D721Med (cell line): ENCODE results near the gene IL11.

ENCODE experiments used
- DNase-seq: peaks from one replicate; pipeline ENCODE4 v3.0.0; 2011; ENCODE audit warnings: low spot score; ENCODE audit not compliant: insufficient read length
- FAIRE-seq: peaks from 2 replicates; lab custom pipeline; 2011; peaks lifted over from hg19 to GRCh38; lab: Jason Lieb, UNC
- TF ChIP-seq, protein P1 (sequence below): IDR thresholded peaks from 2 replicates; pipeline ENCODE4 v1.5.1; 2012; ENCODE audit warnings: mild to moderate bottlenecking, control low read depth; ENCODE audit not compliant: insufficient read depth; ENCODE audit errors: missing control alignments

IL11 gene

GRCh38 chr19:55325172-55325571 lies 45.1 kb downstream of the IL11 start, which contains the start of gene TMEM150B:
TSS of gene TMEM150B (minus strand) at chr19:55325341. CDS start at chr19:55321036, 4,305 bp downstream.
- TF ChIP-seq, protein P1, sequence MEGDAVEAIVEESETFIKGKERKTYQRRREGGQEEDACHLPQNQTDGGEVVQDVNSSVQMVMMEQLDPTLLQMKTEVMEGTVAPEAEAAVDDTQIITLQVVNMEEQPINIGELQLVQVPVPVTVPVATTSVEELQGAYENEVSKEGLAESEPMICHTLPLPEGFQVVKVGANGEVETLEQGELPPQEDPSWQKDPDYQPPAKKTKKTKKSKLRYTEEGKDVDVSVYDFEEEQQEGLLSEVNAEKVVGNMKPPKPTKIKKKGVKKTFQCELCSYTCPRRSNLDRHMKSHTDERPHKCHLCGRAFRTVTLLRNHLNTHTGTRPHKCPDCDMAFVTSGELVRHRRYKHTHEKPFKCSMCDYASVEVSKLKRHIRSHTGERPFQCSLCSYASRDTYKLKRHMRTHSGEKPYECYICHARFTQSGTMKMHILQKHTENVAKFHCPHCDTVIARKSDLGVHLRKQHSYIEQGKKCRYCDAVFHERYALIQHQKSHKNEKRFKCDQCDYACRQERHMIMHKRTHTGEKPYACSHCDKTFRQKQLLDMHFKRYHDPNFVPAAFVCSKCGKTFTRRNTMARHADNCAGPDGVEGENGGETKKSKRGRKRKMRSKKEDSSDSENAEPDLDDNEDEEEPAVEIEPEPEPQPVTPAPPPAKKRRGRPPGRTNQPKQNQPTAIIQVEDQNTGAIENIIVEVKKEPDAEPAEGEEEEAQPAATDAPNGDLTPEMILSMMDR: no peak
- DNase-seq (no peak), FAIRE-seq (no peak)

DNA sequence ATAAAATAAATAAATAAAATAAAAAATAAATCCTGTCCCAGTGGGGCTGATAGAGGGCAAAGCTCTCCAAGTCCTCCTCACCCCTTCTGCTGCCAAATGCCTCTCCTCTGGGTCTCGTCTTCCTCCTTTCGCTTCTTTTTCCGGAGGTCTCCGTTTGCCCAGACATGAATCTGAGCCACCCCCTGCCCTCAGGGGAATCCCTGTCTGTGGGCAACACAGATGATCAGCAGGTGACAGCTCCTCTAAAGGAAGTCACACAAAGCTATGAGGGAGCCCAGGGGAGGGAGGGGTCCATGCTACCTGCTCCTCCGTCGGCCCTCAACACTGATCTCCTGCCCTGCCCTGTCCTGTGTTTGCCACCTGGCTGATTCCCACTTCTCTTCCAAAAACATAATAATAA lies 45.6 kb downstream of the IL11 start:
- FAIRE-seq: no peak
- TF ChIP-seq, protein P1: no peak
- no peak for DNase-seq

DNA sequence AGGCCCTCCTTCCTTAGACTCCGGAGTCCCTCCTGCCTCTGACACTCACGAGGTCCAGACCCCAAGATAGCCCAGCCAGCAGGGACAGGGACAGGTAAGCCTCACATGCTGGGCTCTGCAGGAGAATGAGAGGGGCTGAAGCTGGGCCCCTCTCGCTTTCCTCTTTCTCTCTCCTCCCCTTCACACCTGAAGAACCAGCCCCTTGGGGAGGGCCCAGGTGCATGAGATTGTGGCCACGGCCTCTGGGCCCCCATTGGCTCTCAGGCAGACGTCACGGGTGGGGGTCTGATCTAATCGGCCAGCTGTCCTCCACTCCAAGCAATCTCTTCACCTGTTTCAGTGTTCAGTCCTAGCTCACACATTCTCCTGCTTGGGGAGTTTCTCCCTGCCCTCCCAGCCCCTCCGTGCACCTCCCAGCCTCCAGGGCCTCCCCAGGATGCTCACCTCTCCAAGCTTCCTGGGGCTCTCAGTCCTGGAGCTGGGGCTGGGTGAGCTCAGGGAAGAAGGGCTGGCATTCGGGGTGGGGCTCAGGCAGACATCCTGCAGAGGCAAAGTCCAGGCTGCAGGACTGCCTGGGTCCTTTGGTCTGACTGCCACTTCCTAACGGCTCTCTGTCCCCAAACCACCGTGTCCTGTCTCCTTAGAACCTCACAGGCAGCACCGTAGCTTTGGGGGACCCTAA lies 47.9 kb downstream of the IL11 start:
- DNase-seq (no peak), FAIRE-seq (no peak)
- TF ChIP-seq, protein P1: no peak

- no peak for FAIRE-seq
- TF ChIP-seq, protein P1: no peak
- DNase-seq: no peak
Observed at GRCh38 chr19:55321466-55322137, 48.7 kb downstream of the IL11 start.

GRCh38 chr19:55320844-55321419 lies 49.3 kb downstream of the IL11 start:
- no peak for DNase-seq
- FAIRE-seq: no peak
- TF ChIP-seq, protein P1: no peak

DNA sequence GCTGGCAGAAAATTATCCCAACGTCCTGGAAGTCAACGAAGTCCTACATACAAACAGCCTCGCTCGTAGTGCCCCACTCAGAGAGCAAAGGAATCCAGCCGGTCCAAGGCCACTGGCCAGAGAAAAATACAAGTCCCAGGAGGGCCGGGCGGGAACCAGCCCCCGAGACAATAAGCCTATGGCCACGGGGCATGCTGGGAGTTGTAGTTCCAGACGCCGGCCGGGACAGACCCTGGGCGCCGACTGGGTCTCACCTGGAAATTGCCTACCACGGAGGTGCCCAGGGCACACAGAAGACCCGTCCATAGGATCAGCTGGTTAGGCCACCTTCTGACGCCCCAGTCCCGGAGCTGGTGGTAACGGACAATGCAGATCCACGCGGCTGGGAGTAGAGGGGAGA lies 50.5 kb downstream of the IL11 start:
- peak; percentile 53 for DNase-seq
- TF ChIP-seq, protein P1: no peak
- FAIRE-seq: no peak

DNA sequence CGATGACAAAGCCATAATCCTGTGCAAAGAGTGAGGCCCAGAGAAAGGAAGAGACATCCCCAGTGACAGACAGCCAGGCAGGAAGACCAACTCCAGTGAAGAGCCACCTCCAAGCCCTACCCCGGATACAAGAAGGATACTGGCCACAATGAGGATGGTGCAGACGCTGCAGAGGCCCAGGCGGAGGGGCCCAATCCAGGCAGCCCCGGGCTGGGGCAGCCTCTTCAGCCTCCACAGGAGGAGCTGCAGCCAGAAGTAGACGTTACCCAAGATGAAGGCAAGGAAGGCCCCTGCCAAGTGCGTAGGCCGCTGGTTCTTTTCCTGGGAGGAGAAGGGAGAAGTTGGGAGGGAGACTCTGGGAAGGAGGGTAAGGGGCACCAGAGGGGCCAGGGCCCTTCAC lies 53.6 kb downstream of the IL11 start:
- FAIRE-seq (no peak), DNase-seq (no peak)
- TF ChIP-seq, protein P1: no peak
